Embryonic facial prominence (tissue), 1 donor: ENCODE results near the gene PPP2R3B.
"Not testable (repeated sequence)": the region's sequence is repeated elsewhere in the genome, so short reads cannot be mapped to it uniquely, and the experiment has no call there.

Experiments used
- DNase-seq: peaks from one replicate; pipeline ENCODE4 v3.0.0-alpha.2; 2016; ENCODE audit errors: extremely low spot score

The PPP2R3B gene

GRCh38 chrX:305781-306613 lies 80.7 kb downstream of the PPP2R3B start:
- not testable (repeated sequence) for DNase-seq

GRCh38 chrX:302975-303374 lies 83.7 kb downstream of the PPP2R3B start:
- no peak for DNase-seq

GRCh38 chrX:300334-300733 lies 86.4 kb downstream of the PPP2R3B start:
- DNase-seq, result no peak

GRCh38 chrX:298993-299392 lies 87.7 kb downstream of the PPP2R3B start:
- DNase-seq, result no peak

- DNase-seq, result no peak
Measured at GRCh38 chrX:295136-295535, 91.6 kb downstream of the PPP2R3B start.

GRCh38 chrX:292900-293897 lies 93.5 kb downstream of the PPP2R3B start:
- DNase-seq, result no peak

- no peak for DNase-seq
Measured at GRCh38 chrX:291411-291901, 95.3 kb downstream of the PPP2R3B start.

- DNase-seq, result no peak
Measured at GRCh38 chrX:290476-291166, 96.1 kb downstream of the PPP2R3B start.

GRCh38 chrX:288561-288991 lies 98.1 kb downstream of the PPP2R3B start:
- no peak for DNase-seq

- DNase-seq, result no peak
Measured at GRCh38 chrX:287670-288069, 99.0 kb downstream of the PPP2R3B start.

GRCh38 chrX:285076-285677 lies 101.5 kb downstream of the PPP2R3B start:
- no peak for DNase-seq
